Body of pancreas (tissue), 4 donors: ENCODE results near the gene FDX2.

Experiments
- POLR2A ChIP-seq, 3 donors: fragments of 450-650 bp; IDR thresholded peaks; one replicate each; pipeline ENCODE4 v1.6.1; 2016; ENCODE audit warnings: antibody characterized with exemption in 3 of 3, mild to moderate bottlenecking in 2 of 3
- TF ChIP-seq, protein P1 (sequence below), 7 experiments: fragments of 450-650 bp in 4 of 7; fragments of 200-600 bp in 3 of 7; sonication (generic) in 3 of 7; IDR thresholded peaks; one replicate each; pipeline ENCODE4 v1.5.1; 2016 to 2019; ENCODE audit warnings: antibody characterized with exemption in 7 of 7

DNA sequence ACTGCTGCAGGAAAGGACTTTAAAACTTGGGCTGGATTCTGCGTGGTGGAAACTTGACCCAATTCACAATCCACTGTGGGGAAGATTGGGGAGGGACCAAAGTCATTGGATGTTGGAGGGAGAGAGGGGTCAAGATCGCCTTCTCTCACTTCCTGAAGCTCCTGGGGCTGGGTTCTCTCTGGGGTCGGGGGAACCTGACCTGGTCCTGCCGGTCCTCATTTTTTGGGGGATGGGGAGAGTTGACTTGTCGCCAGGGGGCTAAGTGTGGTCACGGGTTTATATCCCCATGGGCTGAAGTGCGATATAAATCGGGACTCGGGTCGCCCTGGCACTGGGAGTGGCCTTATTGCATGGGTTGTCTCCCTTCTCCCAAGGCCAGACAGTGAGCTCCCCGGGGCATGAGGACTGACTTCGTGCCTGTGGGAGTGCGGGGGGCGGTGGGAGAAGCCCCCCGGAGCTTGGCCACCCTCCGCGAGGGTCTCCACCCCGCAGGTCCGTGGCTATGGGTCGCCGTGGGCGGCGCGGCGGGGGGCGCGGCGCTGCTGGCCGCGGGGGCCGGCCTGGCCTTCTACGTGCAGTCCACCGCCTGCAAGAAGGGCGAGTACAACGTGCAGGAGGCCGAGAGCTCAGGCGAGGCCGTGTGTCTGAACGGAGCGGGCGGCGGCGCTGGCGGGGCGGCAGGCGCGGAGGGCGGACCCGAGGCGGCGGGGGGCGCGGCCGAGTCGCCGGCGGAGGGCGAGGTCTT, 19.8 kb downstream of the FDX2 start:
- TF ChIP-seq, protein P1, sequence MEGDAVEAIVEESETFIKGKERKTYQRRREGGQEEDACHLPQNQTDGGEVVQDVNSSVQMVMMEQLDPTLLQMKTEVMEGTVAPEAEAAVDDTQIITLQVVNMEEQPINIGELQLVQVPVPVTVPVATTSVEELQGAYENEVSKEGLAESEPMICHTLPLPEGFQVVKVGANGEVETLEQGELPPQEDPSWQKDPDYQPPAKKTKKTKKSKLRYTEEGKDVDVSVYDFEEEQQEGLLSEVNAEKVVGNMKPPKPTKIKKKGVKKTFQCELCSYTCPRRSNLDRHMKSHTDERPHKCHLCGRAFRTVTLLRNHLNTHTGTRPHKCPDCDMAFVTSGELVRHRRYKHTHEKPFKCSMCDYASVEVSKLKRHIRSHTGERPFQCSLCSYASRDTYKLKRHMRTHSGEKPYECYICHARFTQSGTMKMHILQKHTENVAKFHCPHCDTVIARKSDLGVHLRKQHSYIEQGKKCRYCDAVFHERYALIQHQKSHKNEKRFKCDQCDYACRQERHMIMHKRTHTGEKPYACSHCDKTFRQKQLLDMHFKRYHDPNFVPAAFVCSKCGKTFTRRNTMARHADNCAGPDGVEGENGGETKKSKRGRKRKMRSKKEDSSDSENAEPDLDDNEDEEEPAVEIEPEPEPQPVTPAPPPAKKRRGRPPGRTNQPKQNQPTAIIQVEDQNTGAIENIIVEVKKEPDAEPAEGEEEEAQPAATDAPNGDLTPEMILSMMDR (IDR thresholded peaks at IDR 0.05): no peak
- no peak for TF ChIP-seq POLR2A (IDR thresholded peaks at IDR 0.05)
